GM23338 (cell line): ENCODE results near the gene FBXL17. TPM values are rescaled to one million over a fixed set of nuclear protein-coding genes. Genes with fewer than 3 reads are reported as not detected.

ENCODE experiments used
- ATAC-seq: fragments of 200-7000 bp; cut with Tn5 transposase; 3 replicates; pipeline ENCODE4 v1.9.1; 2020
- DNase-seq: peaks from one replicate; pipeline ENCODE4 v3.0.0-alpha.2; 2015; ENCODE audit warnings: low spot score
- H2AFZ ChIP-seq: fragments of 200-600 bp; sonication (generic); 2 replicates; pipeline ENCODE4 v1.8.0; 2016; ENCODE audit warnings: antibody characterized with exemption, mild to moderate bottlenecking, moderate library complexity
- H3F3A ChIP-seq: fragments of 200-600 bp; sonication (generic); replicated peaks from 2 replicates; pipeline ENCODE4 v1.8.0; 2017; ENCODE audit warnings: antibody characterized with exemption, mixed run types, low read depth
- H3K27ac ChIP-seq: fragments of 200-600 bp; sonication (generic); 2 replicates; pipeline ENCODE4 v1.6.1; 2016; ENCODE audit warnings: low read depth
- H3K27me3 ChIP-seq: fragments of 200-600 bp; sonication (generic); 2 replicates; pipeline ENCODE4 v1.8.0; 2016; ENCODE audit warnings: mild to moderate bottlenecking, mixed run types, moderate library complexity; ENCODE audit not compliant: insufficient read depth
- H3K36me3 ChIP-seq: fragments of 200-600 bp; sonication (generic); 2 replicates; pipeline ENCODE4 v1.8.0; 2016; ENCODE audit warnings: mild to moderate bottlenecking; ENCODE audit not compliant: insufficient read depth
- H3K4me1 ChIP-seq: fragments of 200-600 bp; sonication (generic); 2 replicates; pipeline ENCODE4 v1.8.0; 2016; ENCODE audit warnings: mild to moderate bottlenecking, moderate library complexity; ENCODE audit not compliant: insufficient read depth
- H3K4me2 ChIP-seq: fragments of 200-600 bp; sonication (generic); 2 replicates; pipeline ENCODE4 v1.7.1; 2017; ENCODE audit warnings: mixed run types
- H3K4me3 ChIP-seq: fragments of 200-600 bp; sonication (generic); 2 replicates; pipeline ENCODE4 v1.6.1; 2016; ENCODE audit warnings: mixed run types
- H3K79me2 ChIP-seq: fragments of 200-600 bp; sonication (generic); replicated peaks from 2 replicates; pipeline ENCODE4 v1.8.0; 2017; ENCODE audit warnings: mild to moderate bottlenecking; ENCODE audit not compliant: insufficient read depth
- H3K9me2 ChIP-seq: fragments of 200-600 bp; sonication (generic); 2 replicates; pipeline ENCODE4 v1.8.0; 2017; ENCODE audit not compliant: insufficient read depth
- H4K20me1 ChIP-seq: fragments of 200-600 bp; sonication (generic); replicated peaks from 2 replicates; pipeline ENCODE4 v1.8.0; 2017; ENCODE audit warnings: mild to moderate bottlenecking; ENCODE audit not compliant: insufficient read depth
- H3K27ac Mint-ChIP-seq: 2 replicates; pipeline ENCODE4 v1.8.0; 2020; ENCODE audit warnings: inconsistent platforms, mild to moderate bottlenecking, moderate library complexity, mixed read lengths
- H3K27me3 Mint-ChIP-seq: 3 replicates; pipeline ENCODE4 v1.8.0; 2022; ENCODE audit warnings: low read depth, mild to moderate bottlenecking, moderate library complexity, mixed read lengths, inconsistent platforms; ENCODE audit not compliant: insufficient read depth, poor library complexity
- H3K36me3 Mint-ChIP-seq: 3 replicates; pipeline ENCODE4 v1.8.0; 2021; ENCODE audit warnings: low read depth, mild to moderate bottlenecking, inconsistent platforms, moderate library complexity, mixed read lengths
- H3K4me1 Mint-ChIP-seq: 3 replicates; pipeline ENCODE4 v1.8.0; 2020; ENCODE audit warnings: mild to moderate bottlenecking, inconsistent platforms, mixed read lengths
- H3K4me3 Mint-ChIP-seq: 3 replicates; pipeline ENCODE4 v1.8.0; 2021; ENCODE audit warnings: moderate library complexity, mild to moderate bottlenecking, inconsistent platforms, mixed read lengths
- H3K9me3 Mint-ChIP-seq: 3 replicates; pipeline ENCODE4 v1.8.0; 2020; ENCODE audit warnings: moderate library complexity, mild to moderate bottlenecking, inconsistent platforms, mixed read lengths
- CREB1 ChIP-seq: fragments of 250-450 bp; sonication (Bioruptor Pico); IDR thresholded peaks from 2 replicates; pipeline ENCODE4 v1.5.0; 2020; ENCODE audit warnings: low read depth, mild to moderate bottlenecking, moderate library complexity
- CTCF ChIP-seq, 2 experiments: fragments of 200-600 bp in 1 of 2; sonication (generic) in 1 of 2; conservative IDR thresholded peaks; 2 replicates each; pipeline versions ENCODE4 v1.5.1 to v1.6.1; 2016 to 2017; ENCODE audit warnings: antibody characterized with exemption in 2 of 2, low read depth in 2 of 2, mild to moderate bottlenecking in 2 of 2, moderate library complexity in 1 of 2
- ETS1 ChIP-seq: IDR thresholded peaks from 2 replicates; pipeline ENCODE4 v1.6.1; 2016; ENCODE audit warnings: antibody characterized with exemption
- EZH2 ChIP-seq: fragments of 200-600 bp; sonication (generic); IDR thresholded peaks from one replicate; pipeline ENCODE4 v1.8.0; 2017; ENCODE audit warnings: antibody characterized with exemption, mild to moderate bottlenecking, low read depth; ENCODE audit not compliant: unreplicated experiment
- EZH2phosphoT487 ChIP-seq: fragments of 200-600 bp; sonication (generic); IDR thresholded peaks from one replicate; pipeline ENCODE4 v1.8.1; 2018; ENCODE audit warnings: antibody characterized with exemption; ENCODE audit not compliant: unreplicated experiment
- JUNB ChIP-seq: IDR thresholded peaks from one replicate; pipeline ENCODE4 v1.6.1; 2016; ENCODE audit warnings: antibody characterized with exemption; ENCODE audit not compliant: unreplicated experiment
- NANOG ChIP-seq: IDR thresholded peaks from 2 replicates; pipeline ENCODE4 v1.6.1; 2016; ENCODE audit warnings: antibody characterized with exemption, borderline replicate concordance
- POLR2AphosphoS5 ChIP-seq: IDR thresholded peaks from 2 replicates; pipeline ENCODE4 v1.6.1; 2016; ENCODE audit warnings: antibody characterized with exemption, low read depth
- REST ChIP-seq: IDR thresholded peaks from one replicate; pipeline ENCODE4 v1.6.1; 2018; ENCODE audit warnings: antibody characterized with exemption; ENCODE audit not compliant: unreplicated experiment
- STAT1 ChIP-seq: IDR thresholded peaks from one replicate; pipeline ENCODE4 v1.6.1; 2016; ENCODE audit warnings: antibody characterized with exemption; ENCODE audit not compliant: unreplicated experiment
- ZNF114 ChIP-seq: fragments of 250-450 bp; sonication (Bioruptor Pico); IDR thresholded peaks from 2 replicates; pipeline ENCODE4 v1.5.0; 2020; ENCODE audit warnings: mild to moderate bottlenecking, moderate library complexity
- ZNF331 ChIP-seq: fragments of 250-450 bp; sonication (Bioruptor Pico); IDR thresholded peaks from 2 replicates; pipeline ENCODE4 v1.5.0; 2020; ENCODE audit warnings: low read depth, mild to moderate bottlenecking, moderate library complexity
- ZNF462 ChIP-seq: fragments of 250-450 bp; sonication (Bioruptor Pico); IDR thresholded peaks from 2 replicates; pipeline ENCODE4 v1.5.0; 2020; ENCODE audit warnings: mild to moderate bottlenecking, moderate library complexity
- polyA plus RNA-seq: library from polyadenylated mRNA; unstranded; fragments of >200 nt; fragmentation: Nextera tagmentation; extraction: Ambion mirVana; gene quantifications from 2 replicates; pipeline ENCODE4 v1.2.1, GENCODE V29; 2016
- total RNA-seq: library from RNA; depleted of rRNA; stranded (reverse); fragments of >200 nt; shearing (Covaris generic); gene quantifications from 2 replicates; pipeline ENCODE4 v1.2.3, GENCODE V29; 2014

Gene FBXL17
- total and polyA plus RNA-seq, 2 experiments from 2014 or later: 2.0 to 2.7 TPM

GRCh38 chr5:108122702-108123101 lies 259.2 kb downstream of the FBXL17 start:
- Histone ChIP-seq H3K4me3 (no peak overlapping the region), H3K79me2 (no peaks in the 10 kb centered on the region), H3K9me2 (no peaks in the 10 kb centered on the region; the same call in 1 of the 2 replicates), H3K27me3 (no peaks in the 10 kb centered on the region), H4K20me1 (no peaks in the 10 kb centered on the region), H3K36me3 (no peaks in the 10 kb centered on the region), H2AFZ (no peak overlapping the region), H3F3A (no peaks in the 10 kb centered on the region), H3K27ac (peak overlapping the region; percentile 16; the same call in 1 of the 2 replicates), H3K4me2 (no peak overlapping the region), H3K4me1 (peaks cover 24% of the 10 kb centered on the region)
- DNase-seq: no peak
- H3K9me3 Mint-ChIP-seq: no peaks in the 10 kb centered on the region
- H3K36me3 Mint-ChIP-seq: no peaks in the 10 kb centered on the region
- H3K4me3 Mint-ChIP-seq: no peak overlapping the region
- H3K4me1 Mint-ChIP-seq: peaks cover 23% of the 10 kb centered on the region
- H3K27ac Mint-ChIP-seq: peak overlapping the region; percentile 25; the same call in 1 of the 2 replicates
- TF ChIP-seq EZH2 (no peak), NANOG (no peak), ZNF462 (CRISPR knock-in tag) (no peak), POLR2AphosphoS5 (no peak), ETS1 (no peak), ZNF114 (CRISPR knock-in tag) (no peak), CREB1 (no peak), ZNF331 (no peak), EZH2phosphoT487 (no peak), REST (no peak), JUNB (no peak), STAT1 (no peak), CTCF (conservative IDR thresholded peaks at IDR 0.05; ENCODE audit: low read depth in 2 of 2) (no peak)
- ATAC-seq: no peak
- H3K27me3 Mint-ChIP-seq: no peaks in the 10 kb centered on the region
